Measurements from ENCODE around the gene SCFD2.

- no peak for TF ChIP-seq REST (IDR thresholded peaks at IDR 0.05; ENCODE audit: insufficient read depth in 1 of 2, low read depth in 2 of 2, low read length in 2 of 2)
- TF ChIP-seq POLR2AphosphoS5 (IDR thresholded peaks at IDR 0.05; ENCODE audit: low read depth, low read length) = no peak
- TF ChIP-seq TAF1 (IDR thresholded peaks at IDR 0.05; ENCODE audit: borderline replicate concordance, insufficient read depth, low read length) = no peak
These were observed 173.4 kb downstream of the SCFD2 start for GRCh38 chr4:53192496-53192895.

Data from PFSK-1 (cell line).